Airway epithelial cell (primary cell): ENCODE data around the gene ATRX. TPM values are rescaled to one million over a fixed set of nuclear protein-coding genes. Genes with fewer than 3 reads are reported as not detected.

ENCODE experiments used
- total RNA-seq: library from RNA; depleted of rRNA; stranded (reverse); fragments of >200 nt; gene quantifications from 2 replicates; pipeline ENCODE4 v1.2.3, GENCODE V29; 2015

The ATRX gene, protein sequence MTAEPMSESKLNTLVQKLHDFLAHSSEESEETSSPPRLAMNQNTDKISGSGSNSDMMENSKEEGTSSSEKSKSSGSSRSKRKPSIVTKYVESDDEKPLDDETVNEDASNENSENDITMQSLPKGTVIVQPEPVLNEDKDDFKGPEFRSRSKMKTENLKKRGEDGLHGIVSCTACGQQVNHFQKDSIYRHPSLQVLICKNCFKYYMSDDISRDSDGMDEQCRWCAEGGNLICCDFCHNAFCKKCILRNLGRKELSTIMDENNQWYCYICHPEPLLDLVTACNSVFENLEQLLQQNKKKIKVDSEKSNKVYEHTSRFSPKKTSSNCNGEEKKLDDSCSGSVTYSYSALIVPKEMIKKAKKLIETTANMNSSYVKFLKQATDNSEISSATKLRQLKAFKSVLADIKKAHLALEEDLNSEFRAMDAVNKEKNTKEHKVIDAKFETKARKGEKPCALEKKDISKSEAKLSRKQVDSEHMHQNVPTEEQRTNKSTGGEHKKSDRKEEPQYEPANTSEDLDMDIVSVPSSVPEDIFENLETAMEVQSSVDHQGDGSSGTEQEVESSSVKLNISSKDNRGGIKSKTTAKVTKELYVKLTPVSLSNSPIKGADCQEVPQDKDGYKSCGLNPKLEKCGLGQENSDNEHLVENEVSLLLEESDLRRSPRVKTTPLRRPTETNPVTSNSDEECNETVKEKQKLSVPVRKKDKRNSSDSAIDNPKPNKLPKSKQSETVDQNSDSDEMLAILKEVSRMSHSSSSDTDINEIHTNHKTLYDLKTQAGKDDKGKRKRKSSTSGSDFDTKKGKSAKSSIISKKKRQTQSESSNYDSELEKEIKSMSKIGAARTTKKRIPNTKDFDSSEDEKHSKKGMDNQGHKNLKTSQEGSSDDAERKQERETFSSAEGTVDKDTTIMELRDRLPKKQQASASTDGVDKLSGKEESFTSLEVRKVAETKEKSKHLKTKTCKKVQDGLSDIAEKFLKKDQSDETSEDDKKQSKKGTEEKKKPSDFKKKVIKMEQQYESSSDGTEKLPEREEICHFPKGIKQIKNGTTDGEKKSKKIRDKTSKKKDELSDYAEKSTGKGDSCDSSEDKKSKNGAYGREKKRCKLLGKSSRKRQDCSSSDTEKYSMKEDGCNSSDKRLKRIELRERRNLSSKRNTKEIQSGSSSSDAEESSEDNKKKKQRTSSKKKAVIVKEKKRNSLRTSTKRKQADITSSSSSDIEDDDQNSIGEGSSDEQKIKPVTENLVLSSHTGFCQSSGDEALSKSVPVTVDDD (N-terminal part only)
- 33.6 and 35.9 TPM in 2 replicates for total RNA-seq

DNA sequence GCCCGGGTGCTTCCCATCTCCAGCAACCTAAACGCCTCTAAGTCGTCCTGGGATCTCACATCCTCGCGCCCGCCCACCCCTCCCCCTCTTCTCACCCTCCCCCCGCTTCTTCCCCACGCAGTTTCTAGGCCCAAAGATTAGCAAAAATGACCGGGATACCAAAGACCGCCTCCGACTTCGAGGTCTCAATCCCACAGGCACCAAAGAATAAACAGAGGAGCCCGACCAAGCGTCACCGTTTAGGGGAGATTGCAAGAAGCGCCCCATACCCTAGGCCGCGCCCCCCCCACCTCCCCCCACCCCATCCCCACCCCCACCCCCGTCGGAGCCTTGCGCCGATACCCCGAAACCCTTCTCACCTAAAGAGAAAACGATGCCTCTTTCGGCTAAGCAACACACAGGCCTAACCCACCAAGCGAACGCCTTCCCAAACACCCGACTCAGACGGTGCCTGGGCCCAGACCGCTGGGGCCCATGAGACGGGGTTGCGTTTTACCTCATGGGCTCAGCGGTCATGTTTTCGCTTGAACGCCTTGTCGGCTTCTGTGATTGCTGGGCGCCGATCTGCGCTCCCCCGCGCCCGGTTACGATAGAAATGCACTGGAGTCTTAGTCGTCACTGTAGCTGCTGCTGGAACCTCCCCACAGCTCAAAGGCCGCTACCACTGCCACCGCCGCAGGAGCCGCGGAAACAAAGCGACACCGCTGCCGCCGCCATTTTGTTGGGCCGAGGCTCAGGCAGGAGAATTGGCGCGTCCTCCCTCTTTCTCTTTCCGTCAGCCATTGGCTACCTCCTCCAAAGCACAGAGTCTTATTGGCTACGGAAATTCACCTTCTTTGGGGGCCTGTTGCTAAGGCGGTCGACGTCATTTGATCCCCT lies at the start of gene ATRX:
Gene ATRX (minus strand): TSS at position 731 of the 879 bp plus-strand sequence. CDS start 215 bp downstream, at position 516.

Other genes with a start within 250 kb of the ATRX start
- gene MAGT1, start 109.2 kb upstream of the ATRX start, total RNA-seq = 41.4 and 46.4 TPM in 2 replicates
- gene COX7B, start 113.3 kb upstream of the ATRX start, total RNA-seq = 383 and 553 TPM in 2 replicates
- gene ATP7A, start 124.5 kb upstream of the ATRX start, total RNA-seq = 6.7 and 8.0 TPM in 2 replicates
- gene PGAM4, start 183.4 kb upstream of the ATRX start, total RNA-seq = not detected in 2 replicates